ENCODE results near the gene DGCR8. TPM values are rescaled to one million over a fixed set of nuclear protein-coding genes. Genes with fewer than 3 reads are reported as not detected.
"Not testable (repeated sequence)": the region's sequence is repeated elsewhere in the genome, so short reads cannot be mapped to it uniquely, and the experiment has no call there.

The DGCR8 gene
- total and polyA plus RNA-seq, 11 donors: 8.8 to 22.1 (median 13.0) TPM

- DNase-seq: no peak
- Histone ChIP-seq H3K4me3 (no peak overlapping the region), H3K27me3 (no peaks in the 10 kb centered on the region), H3K27ac (no peak overlapping the region), H3K36me3 (peaks cover 0 to 65% (median 57%) of the 10 kb centered on the region in 9 donors), H3K9me3 (no peaks in the 10 kb centered on the region), H3K4me1 (peaks cover 0 to 13% (median 0%) of the 10 kb centered on the region in 12 donors)
- WGBS, 4 donors: 70 to 91% (median 86%) methylated on average over 2 to 3 of the region's 3 CpGs; no CpG with 5 or more reads in 1 of the 4 donors
- peak in 1 of 4 donors; percentile 8 for ATAC-seq
- intact Hi-C loops (cut with DNase I): no loop called here
- TF ChIP-seq CTCF (IDR thresholded peaks at IDR 0.05) (no peak), POLR2A (IDR thresholded peaks at IDR 0.05) (no peak)
Measured at GRCh38 chr22:20064140-20064480, 15.9 kb upstream of the DGCR8 start.

GRCh38 chr22:20064545-20065262 is 15.3 kb upstream of the DGCR8 start:
- 85 to 94% (median 88%) methylated on average over 17 to 18 of the region's 18 CpGs for WGBS, 4 donors
- Histone ChIP-seq H3K27ac (no peak overlapping the region), H3K9me3 (no peaks in the 10 kb centered on the region), H3K4me1 (peaks cover 0 to 13% (median 0%) of the 10 kb centered on the region in 12 donors), H3K27me3 (no peaks in the 10 kb centered on the region), H3K36me3 (peaks cover 0 to 59% (median 52%) of the 10 kb centered on the region in 9 donors), H3K4me3 (no peak overlapping the region)
- no peak for DNase-seq
- no peak for ATAC-seq
- no peak for TF ChIP-seq CTCF (IDR thresholded peaks at IDR 0.05)
- TF ChIP-seq POLR2A (IDR thresholded peaks at IDR 0.05): no peak
- intact Hi-C loops (cut with DNase I): no loop called here

- H3K27ac ChIP-seq: no peak overlapping the region
- 87 to 93% (median 91%) methylated on average over 13 to 14 of the region's 14 CpGs for WGBS, 4 donors
- H3K9me3 ChIP-seq: no peaks in the 10 kb centered on the region
- no peak for ATAC-seq
- no peak overlapping the region for H3K4me3 ChIP-seq
- H3K27me3 ChIP-seq: no peaks in the 10 kb centered on the region
- no peak for DNase-seq
- intact Hi-C loops (cut with DNase I): no loop called here
- H3K36me3 ChIP-seq: peaks cover 0 to 55% (median 42%) of the 10 kb centered on the region in 9 donors
- H3K4me1 ChIP-seq: peaks cover 0 to 11% (median 0%) of the 10 kb centered on the region in 12 donors
- TF ChIP-seq POLR2A (IDR thresholded peaks at IDR 0.05) (no peak), CTCF (IDR thresholded peaks at IDR 0.05) (no peak)
Measured at GRCh38 chr22:20065896-20066616, 14.0 kb upstream of the DGCR8 start.

GRCh38 chr22:20066617-20067383 is 13.2 kb upstream of the DGCR8 start:
- Histone ChIP-seq H3K9me3 (no peaks in the 10 kb centered on the region), H3K4me3 (no peak overlapping the region), H3K36me3 (peaks cover 0 to 48% (median 35%) of the 10 kb centered on the region in 9 donors), H3K27ac (no peak overlapping the region), H3K27me3 (no peaks in the 10 kb centered on the region), H3K4me1 (peaks cover 0 to 4% (median 0%) of the 10 kb centered on the region in 12 donors)
- ATAC-seq (no peak), DNase-seq (no peak)
- no peak for TF ChIP-seq CTCF (IDR thresholded peaks at IDR 0.05)
- no peak for TF ChIP-seq POLR2A (IDR thresholded peaks at IDR 0.05)
- intact Hi-C loops (cut with DNase I): no loop called here
- 91 to 95% (median 92%) methylated on average over 9 to 11 of the region's 11 CpGs for WGBS, 4 donors

GRCh38 chr22:20067384-20067682 is 12.7 kb upstream of the DGCR8 start:
- H3K4me1 ChIP-seq; DNase-seq; H3K27me3 ChIP-seq; ATAC-seq; H3K4me3 ChIP-seq; H3K9me3 ChIP-seq; H3K27ac ChIP-seq; intact Hi-C loops (cut with DNase I): not testable (repeated sequence)
- WGBS, 4 donors: 96 to 99% (median 98%) methylated on average over 3 of the region's 3 CpGs
- H3K36me3 ChIP-seq: peaks cover 0 to 43% (median 30%) of the 10 kb centered on the region in 9 donors
